Measurements from ENCODE around the gene CARS1.
A peak's percentile ranks its signal among the peaks of the same experiment; 100 is the strongest.

The CARS1 gene

DNA sequence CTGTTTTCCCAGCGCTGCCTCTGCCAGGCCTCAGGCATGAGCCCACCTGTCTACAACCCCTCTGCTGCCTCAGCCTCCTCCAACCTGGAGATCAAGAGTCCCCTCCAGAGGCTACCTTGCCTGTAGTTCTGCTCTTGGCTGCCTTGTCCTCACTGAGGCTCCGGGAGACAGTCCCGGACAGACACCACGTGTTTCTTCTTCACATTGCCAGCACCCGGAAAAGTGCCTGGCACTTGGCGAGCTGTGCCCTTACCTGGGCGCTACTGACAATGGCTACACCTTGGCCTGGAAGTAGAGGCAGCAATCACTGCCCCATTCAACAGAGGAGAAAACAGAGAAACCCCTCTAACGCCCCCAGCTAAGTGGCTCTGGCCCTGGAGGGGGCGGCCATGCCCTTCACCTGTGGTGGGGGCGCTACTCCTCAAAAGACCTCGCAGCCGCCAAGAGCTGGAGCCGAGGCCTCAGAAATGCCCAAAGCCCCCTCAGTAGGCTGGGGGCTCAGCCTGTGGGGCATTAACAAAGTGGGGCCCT is 62.1 kb downstream of the CARS1 start:
- TF ChIP-seq, protein P1, sequence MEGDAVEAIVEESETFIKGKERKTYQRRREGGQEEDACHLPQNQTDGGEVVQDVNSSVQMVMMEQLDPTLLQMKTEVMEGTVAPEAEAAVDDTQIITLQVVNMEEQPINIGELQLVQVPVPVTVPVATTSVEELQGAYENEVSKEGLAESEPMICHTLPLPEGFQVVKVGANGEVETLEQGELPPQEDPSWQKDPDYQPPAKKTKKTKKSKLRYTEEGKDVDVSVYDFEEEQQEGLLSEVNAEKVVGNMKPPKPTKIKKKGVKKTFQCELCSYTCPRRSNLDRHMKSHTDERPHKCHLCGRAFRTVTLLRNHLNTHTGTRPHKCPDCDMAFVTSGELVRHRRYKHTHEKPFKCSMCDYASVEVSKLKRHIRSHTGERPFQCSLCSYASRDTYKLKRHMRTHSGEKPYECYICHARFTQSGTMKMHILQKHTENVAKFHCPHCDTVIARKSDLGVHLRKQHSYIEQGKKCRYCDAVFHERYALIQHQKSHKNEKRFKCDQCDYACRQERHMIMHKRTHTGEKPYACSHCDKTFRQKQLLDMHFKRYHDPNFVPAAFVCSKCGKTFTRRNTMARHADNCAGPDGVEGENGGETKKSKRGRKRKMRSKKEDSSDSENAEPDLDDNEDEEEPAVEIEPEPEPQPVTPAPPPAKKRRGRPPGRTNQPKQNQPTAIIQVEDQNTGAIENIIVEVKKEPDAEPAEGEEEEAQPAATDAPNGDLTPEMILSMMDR (conservative IDR thresholded peaks at IDR 0.05): no peak
- H3K27ac ChIP-seq: no peak overlapping the region

DNA sequence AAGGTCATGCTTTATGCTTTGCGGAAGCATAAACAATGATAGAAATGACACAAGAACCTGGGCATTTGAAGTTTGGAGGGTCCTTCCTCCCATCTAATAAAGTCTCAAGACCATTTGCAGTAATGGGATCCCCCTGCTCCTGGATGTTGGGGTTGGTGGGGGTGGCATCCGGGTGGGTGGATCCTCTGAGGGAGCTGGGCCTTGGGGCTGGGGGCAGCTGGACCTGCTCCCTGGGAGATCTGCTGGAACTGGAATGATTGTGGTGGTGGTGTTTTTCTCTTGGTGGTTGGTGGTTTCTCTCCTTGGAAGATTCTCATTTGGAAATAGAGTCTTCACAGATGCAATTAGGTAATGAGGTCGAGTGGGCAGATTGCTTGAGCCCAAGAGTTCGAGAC is 62.9 kb downstream of the CARS1 start:
- H3K27ac ChIP-seq: no peak overlapping the region
- TF ChIP-seq, protein P1 (conservative IDR thresholded peaks at IDR 0.05): no peak

DNA sequence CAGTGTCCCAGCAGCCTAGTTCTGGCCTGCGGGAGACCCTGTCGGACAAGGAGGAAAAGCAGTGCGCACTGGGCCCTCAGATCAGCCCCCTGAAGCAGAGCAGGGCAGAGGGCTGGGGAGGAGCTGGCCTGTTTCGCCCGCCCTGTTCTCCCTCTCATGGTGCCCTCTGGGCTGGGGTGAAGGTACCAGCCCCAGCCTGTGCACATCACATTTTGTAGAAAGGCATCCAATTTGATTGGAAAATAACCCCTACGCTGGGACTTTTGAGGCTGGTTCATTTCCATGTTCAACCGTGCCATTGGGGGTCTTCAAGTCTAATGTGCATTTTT is 64.3 kb downstream of the CARS1 start:
- TF ChIP-seq, protein P1 (conservative IDR thresholded peaks at IDR 0.05): no peak
- peak overlapping the region; percentile 91 for H3K27ac ChIP-seq

DNA sequence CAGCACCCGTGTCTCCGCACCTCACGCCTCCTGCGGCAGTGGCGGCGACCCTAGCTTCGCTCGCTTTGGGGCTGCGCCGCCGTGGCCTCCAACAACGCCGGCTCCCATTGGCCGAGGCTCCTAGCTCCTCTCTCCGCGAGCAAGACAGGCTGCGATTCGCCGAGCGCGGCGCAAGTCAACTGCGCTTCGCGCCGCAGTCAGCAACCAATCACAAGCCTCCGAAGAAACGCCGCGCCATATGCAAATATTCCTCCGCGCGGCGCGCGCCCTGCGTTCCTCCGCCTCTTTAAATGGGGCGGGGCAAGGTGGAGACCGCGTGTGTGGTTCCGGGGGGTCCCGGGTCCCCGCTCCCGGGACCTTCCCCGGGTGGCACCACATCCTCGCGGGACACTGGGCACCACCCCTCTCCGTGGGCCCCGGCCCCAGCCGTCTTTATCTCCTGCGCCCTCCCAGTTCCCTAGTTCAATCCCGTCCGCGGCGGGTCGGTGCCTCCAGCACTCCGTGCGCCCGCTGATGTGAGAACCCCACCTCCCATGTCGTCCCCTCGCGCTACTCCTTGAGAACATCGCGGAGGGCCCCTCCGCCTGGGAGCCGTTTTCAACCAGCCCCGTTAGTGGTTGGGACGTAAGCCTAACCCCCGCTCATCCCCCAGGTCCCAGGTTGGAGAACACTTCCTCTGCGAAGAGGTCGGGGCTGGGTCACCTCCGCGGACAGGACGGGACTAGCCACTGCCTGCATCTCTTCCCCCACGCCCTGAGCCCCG is 64.8 kb downstream of the CARS1 start, which contains the start of gene NAP1L4:
TSS of gene NAP1L4 (minus strand) at position 96 of the 763 bp plus-strand sequence. CDS start 13,109 bp downstream, outside the sequence.
- peak within 1 kb of the TSS; percentile 91 for H3K27ac ChIP-seq
- TF ChIP-seq, protein P1 (conservative IDR thresholded peaks at IDR 0.05): no peak

DNA sequence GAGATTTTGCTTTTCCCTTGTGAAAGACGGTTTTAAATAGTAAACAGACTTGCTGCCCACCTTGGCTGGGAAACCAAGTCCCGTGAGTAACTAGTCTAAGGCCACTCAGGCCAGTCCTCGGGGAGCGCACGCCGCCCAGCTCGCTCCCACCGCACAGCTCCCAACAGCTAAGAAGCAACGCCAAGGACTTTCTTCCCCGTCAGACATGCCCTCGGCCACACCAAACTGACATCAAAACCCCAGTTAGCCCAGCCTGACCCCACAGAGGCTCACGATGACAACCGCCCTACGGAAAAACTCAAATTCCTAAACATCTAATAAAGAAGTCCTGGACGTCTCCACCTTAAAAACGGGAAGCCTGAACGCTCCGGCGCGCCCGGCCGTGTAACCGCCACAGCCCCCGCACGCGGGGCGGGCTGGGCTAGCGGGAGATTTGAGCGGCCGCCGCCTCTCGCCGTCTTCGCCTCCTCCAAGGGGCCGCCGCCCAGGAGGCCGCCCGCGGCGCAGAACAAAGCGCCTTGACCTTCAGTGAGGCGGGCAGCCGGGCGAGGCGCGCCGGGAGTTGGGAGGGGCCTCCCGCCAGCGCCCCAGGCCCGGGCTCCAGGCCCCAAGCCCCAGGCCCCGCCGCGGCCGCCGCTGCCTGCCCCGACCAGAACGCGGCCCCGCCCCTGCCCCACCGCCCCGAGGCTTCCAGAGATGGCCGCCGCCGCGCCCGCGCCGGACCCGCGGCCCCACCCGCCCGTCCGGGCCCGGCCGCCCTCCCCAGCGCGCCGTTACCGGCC is 65.6 kb downstream of the CARS1 start:
- TF ChIP-seq, protein P1 (conservative IDR thresholded peaks at IDR 0.05): no peak
- H3K27ac ChIP-seq: peak overlapping the region; percentile 91

DNA sequence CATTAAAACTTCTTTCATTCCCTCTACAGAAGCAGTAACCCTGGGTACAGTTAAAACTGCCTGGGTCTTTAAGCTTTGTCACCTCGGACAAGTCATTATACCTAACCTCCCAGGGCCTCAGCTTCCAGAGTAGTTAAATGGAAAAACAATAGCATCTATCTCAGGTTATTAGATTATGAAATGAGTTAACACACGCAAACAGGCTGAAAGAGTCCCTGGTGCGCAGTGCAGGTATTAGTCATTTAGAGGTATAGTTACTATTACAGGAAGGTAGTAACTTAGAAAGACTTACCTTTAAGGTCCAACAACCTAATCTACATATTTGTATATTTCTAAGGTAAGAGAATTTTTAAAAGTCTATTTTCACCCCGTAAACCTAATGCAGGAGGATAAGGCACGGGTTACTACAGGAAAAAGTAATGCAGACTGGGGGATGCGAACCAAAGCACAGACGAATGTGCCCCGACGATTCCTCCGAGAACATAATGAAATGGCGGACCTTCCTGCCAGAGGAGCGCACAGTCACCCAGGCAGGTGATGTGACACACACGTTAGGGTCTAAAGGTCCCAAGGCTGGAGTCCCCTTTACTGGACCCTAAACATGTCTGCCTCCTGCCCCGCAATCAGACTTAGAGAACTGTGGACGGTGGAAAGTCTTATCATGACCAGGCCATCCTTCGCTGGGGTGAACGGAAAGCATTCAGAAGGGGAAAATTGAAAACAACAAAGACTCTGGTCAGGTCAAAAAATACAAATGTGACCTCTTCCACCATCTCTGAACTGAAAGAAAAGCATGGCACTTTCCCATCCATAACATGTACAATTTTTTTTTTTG is 66.4 kb downstream of the CARS1 start:
- peak overlapping the region; percentile 91 for H3K27ac ChIP-seq
- TF ChIP-seq, protein P1 (conservative IDR thresholded peaks at IDR 0.05): no peak

All from VCaP (cell line).